GM10847 (cell line): ENCODE data around the gene ZFYVE28.

ENCODE experiments used
- POLR2A ChIP-seq: IDR thresholded peaks from 2 replicates; pipeline ENCODE4 v1.6.1; 2011; ENCODE audit not compliant: insufficient read length; ENCODE audit errors: extremely low read depth

Gene ZFYVE28

GRCh38 chr4:2408401-2408958 is 10.0 kb downstream of the ZFYVE28 start:
- TF ChIP-seq POLR2A: no peak

- no peak for TF ChIP-seq POLR2A
Measured at GRCh38 chr4:2407991-2408342, 10.5 kb downstream of the ZFYVE28 start.

GRCh38 chr4:2406920-2407319 is 11.5 kb downstream of the ZFYVE28 start:
- TF ChIP-seq POLR2A: no peak

GRCh38 chr4:2406406-2406805 is 12.0 kb downstream of the ZFYVE28 start:
- TF ChIP-seq POLR2A: no peak

GRCh38 chr4:2402941-2403340 is 15.5 kb downstream of the ZFYVE28 start:
- TF ChIP-seq POLR2A: no peak

GRCh38 chr4:2402048-2402842 is 16.2 kb downstream of the ZFYVE28 start:
- no peak for TF ChIP-seq POLR2A

- no peak for TF ChIP-seq POLR2A
Measured at GRCh38 chr4:2401610-2401983, 16.8 kb downstream of the ZFYVE28 start.

- TF ChIP-seq POLR2A: no peak
Measured at GRCh38 chr4:2400841-2401609, 17.4 kb downstream of the ZFYVE28 start.

- no peak for TF ChIP-seq POLR2A
Measured at GRCh38 chr4:2399631-2400190, 18.7 kb downstream of the ZFYVE28 start.

GRCh38 chr4:2399216-2399615 is 19.2 kb downstream of the ZFYVE28 start:
- no peak for TF ChIP-seq POLR2A

GRCh38 chr4:2397596-2398379 is 20.7 kb downstream of the ZFYVE28 start:
- no peak for TF ChIP-seq POLR2A

GRCh38 chr4:2396781-2397368 is 21.6 kb downstream of the ZFYVE28 start:
- TF ChIP-seq POLR2A: no peak

- no peak for TF ChIP-seq POLR2A
Measured at GRCh38 chr4:2395584-2395983, 22.9 kb downstream of the ZFYVE28 start.

GRCh38 chr4:2395038-2395437 is 23.4 kb downstream of the ZFYVE28 start:
- TF ChIP-seq POLR2A: no peak

- TF ChIP-seq POLR2A: no peak
Measured at GRCh38 chr4:2394528-2394927, 23.9 kb downstream of the ZFYVE28 start.
